ENCODE results near the gene CDK17.

DNA sequence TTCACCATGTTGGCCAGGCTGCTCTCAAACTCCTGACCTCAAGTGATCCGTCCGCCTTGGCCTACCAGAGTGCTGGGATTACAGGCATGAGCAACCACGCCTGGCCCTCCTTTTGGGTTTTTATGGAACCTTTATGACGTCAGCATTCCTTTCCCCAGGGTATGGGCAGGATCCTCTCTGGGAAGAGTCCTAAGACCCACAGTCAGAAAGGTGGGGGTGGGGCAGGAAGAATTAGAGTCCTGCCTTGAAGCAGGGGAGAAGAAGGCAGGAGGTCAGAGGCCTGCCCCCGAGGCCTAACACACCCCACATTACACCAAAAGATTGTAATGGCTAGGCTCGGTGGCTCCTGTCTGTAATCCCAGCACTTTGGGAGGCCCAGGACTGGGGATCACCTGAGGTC is 30.8 kb upstream of the CDK17 start:
- no peak for TF ChIP-seq EZH2phosphoT487 (IDR thresholded peaks at IDR 0.05; ENCODE audit: insufficient read depth, low read depth)
- no peak for TF ChIP-seq EZH2 (IDR thresholded peaks at IDR 0.05; ENCODE audit: insufficient read depth, poor library complexity, severe bottlenecking)
